ENCODE measurements around the gene KCNAB3. TPM values are rescaled to one million over a fixed set of nuclear protein-coding genes. Genes with fewer than 3 reads are reported as not detected.

KCNAB3 gene
- total and polyA plus RNA-seq, 2 donors from 2014 or later = 0.71 to 3.9 TPM

GRCh38 chr17:7932949-7933348, 3.3 kb upstream of the KCNAB3 start:
- FAIRE-seq (no peak), DNase-seq (peak in 3 of 5 donors; percentile 21 to 69 (median 44))
- Histone ChIP-seq H3K27ac (ENCODE audit: low read depth in 2 of 2, low read length in 2 of 2) (no peak overlapping the region), H3K9ac (ENCODE audit: low read length in 3 of 3) (peak overlapping the region; percentile 90 to 99 (median 93)), H3K9me3 (ENCODE audit: control insufficient read depth in 2 of 3, insufficient read depth in 1 of 3, low read length in 3 of 3) (no peaks in the 10 kb centered on the region), H3K4me3 (ENCODE audit: low read length in 3 of 3) (peak overlapping the region; percentile 97 to 99 (median 99)), H3K27me3 (ENCODE audit: control insufficient read depth, insufficient read depth, low read length) (no peaks in the 10 kb centered on the region), H3K36me3 (ENCODE audit: control insufficient read depth in 2 of 3, insufficient read depth in 3 of 3, low read length in 3 of 3) (peaks cover 3 to 6% (median 4%) of the 10 kb centered on the region in 3 donors), H3K4me1 (ENCODE audit: control insufficient read depth in 2 of 3, insufficient read depth in 2 of 3, low read depth in 1 of 3, low read length in 3 of 3) (peaks cover 0 to 19% (median 8%) of the 10 kb centered on the region in 3 donors)
- intact Hi-C loops (cut with DNase I) = no loop called here
- TF ChIP-seq, protein P1, sequence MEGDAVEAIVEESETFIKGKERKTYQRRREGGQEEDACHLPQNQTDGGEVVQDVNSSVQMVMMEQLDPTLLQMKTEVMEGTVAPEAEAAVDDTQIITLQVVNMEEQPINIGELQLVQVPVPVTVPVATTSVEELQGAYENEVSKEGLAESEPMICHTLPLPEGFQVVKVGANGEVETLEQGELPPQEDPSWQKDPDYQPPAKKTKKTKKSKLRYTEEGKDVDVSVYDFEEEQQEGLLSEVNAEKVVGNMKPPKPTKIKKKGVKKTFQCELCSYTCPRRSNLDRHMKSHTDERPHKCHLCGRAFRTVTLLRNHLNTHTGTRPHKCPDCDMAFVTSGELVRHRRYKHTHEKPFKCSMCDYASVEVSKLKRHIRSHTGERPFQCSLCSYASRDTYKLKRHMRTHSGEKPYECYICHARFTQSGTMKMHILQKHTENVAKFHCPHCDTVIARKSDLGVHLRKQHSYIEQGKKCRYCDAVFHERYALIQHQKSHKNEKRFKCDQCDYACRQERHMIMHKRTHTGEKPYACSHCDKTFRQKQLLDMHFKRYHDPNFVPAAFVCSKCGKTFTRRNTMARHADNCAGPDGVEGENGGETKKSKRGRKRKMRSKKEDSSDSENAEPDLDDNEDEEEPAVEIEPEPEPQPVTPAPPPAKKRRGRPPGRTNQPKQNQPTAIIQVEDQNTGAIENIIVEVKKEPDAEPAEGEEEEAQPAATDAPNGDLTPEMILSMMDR (IDR thresholded peaks at IDR 0.05; ENCODE audit: borderline replicate concordance, extremely low read depth, insufficient read depth) = no peak

- Histone ChIP-seq H3K4me1 (ENCODE audit: control insufficient read depth in 2 of 3, insufficient read depth in 2 of 3, low read depth in 1 of 3, low read length in 3 of 3) (peaks cover 0 to 19% (median 8%) of the 10 kb centered on the region in 3 donors), H3K4me3 (ENCODE audit: low read length in 3 of 3) (peak overlapping the region; percentile 97 to 99 (median 99)), H3K27ac (ENCODE audit: low read depth in 2 of 2, low read length in 2 of 2) (peak overlapping the region in 1 of 2 donors; percentile 75), H3K27me3 (ENCODE audit: control insufficient read depth, insufficient read depth, low read length) (no peaks in the 10 kb centered on the region), H3K9me3 (ENCODE audit: control insufficient read depth in 2 of 3, insufficient read depth in 1 of 3, low read length in 3 of 3) (no peaks in the 10 kb centered on the region), H3K9ac (ENCODE audit: low read length in 3 of 3) (peak overlapping the region; percentile 90 to 99 (median 93)), H3K36me3 (ENCODE audit: control insufficient read depth in 2 of 3, insufficient read depth in 3 of 3, low read length in 3 of 3) (peaks cover 3 to 6% (median 4%) of the 10 kb centered on the region in 3 donors)
- intact Hi-C loops (cut with DNase I) = no loop called here
- DNase-seq (peak in 2 of 5 donors; percentile 24 to 68), FAIRE-seq (no peak)
- TF ChIP-seq, protein P1 (IDR thresholded peaks at IDR 0.05; ENCODE audit: borderline replicate concordance, extremely low read depth, insufficient read depth) = no peak
Observed at GRCh38 chr17:7932483-7932891, 2.8 kb upstream of the KCNAB3 start.

GRCh38 chr17:7931709-7932482, 2.2 kb upstream of the KCNAB3 start, which contains the start of the genes CNTROB and TRAPPC1:
Gene CNTROB, plus strand, starts transcription at chr17:7932206. Its CDS starts 874 bp downstream, at chr17:7933080.
Gene TRAPPC1, minus strand, starts transcription at chr17:7931946. Its CDS starts 117 bp downstream, at chr17:7931829.
- peak; percentile 93 for FAIRE-seq
- peaks cover 0 to 19% (median 8%) of the 10 kb centered on the region in 3 donors for H3K4me1 ChIP-seq (ENCODE audit: control insufficient read depth in 2 of 3, insufficient read depth in 2 of 3, low read depth in 1 of 3, low read length in 3 of 3)

More at GRCh38 chr17:7931709-7932482, 2.2 kb upstream of the KCNAB3 start, which contains the start of the genes CNTROB and TRAPPC1:
- Histone ChIP-seq H3K27me3 (ENCODE audit: control insufficient read depth, insufficient read depth, low read length) (no peaks in the 10 kb centered on the region), H3K9ac (ENCODE audit: low read length in 3 of 3) (peak within 1 kb of the TSS; percentile 90 to 99 (median 93)), H3K9me3 (ENCODE audit: control insufficient read depth in 2 of 3, insufficient read depth in 1 of 3, low read length in 3 of 3) (no peaks in the 10 kb centered on the region), H3K4me3 (ENCODE audit: low read length in 3 of 3) (peak within 1 kb of the TSS; percentile 97 to 99 (median 99)), H3K27ac (ENCODE audit: low read depth in 2 of 2, low read length in 2 of 2) (peak within 1 kb of the TSS; percentile 75 to 82), H3K36me3 (ENCODE audit: control insufficient read depth in 2 of 3, insufficient read depth in 3 of 3, low read length in 3 of 3) (peaks cover 3 to 6% (median 4%) of the 10 kb centered on the region in 3 donors)
- TF ChIP-seq, protein P1 (IDR thresholded peaks at IDR 0.05; ENCODE audit: borderline replicate concordance, extremely low read depth, insufficient read depth) = no peak
- intact Hi-C loops (cut with DNase I) = no loop called here
- peak; percentile 100 for DNase-seq
